ENCODE data around the gene PLCG2. TPM values are rescaled to one million over a fixed set of nuclear protein-coding genes. Genes with fewer than 3 reads are reported as not detected.
"Not testable (repeated sequence)": the region's sequence is repeated elsewhere in the genome, so short reads cannot be mapped to it uniquely, and the experiment has no call there.

PLCG2 gene
- total and polyA plus RNA-seq, 9 donors: 3.3 to 16.4 (median 5.6) TPM

DNA sequence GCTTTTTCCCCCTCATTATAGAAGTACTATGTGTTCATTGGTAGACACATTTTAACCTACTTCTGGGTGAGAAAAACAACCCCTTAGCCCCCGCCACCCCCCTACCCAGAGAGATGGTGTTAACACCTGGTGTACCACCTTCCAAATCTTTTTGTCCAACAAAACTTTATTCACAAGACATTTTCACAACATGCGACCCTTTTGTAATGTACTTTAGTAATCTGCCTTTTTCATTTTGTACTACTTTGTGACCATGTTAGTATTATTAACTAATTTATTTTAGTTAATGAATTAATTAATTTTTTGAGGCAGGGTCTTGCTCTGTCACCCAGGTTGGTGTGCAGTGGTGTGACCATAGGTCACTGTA, 20.0 kb downstream of the PLCG2 start:
- H3K36me3 ChIP-seq: no peaks in the 10 kb centered on the region
- no peak overlapping the region for H3K4me3 ChIP-seq
- H3K27me3 ChIP-seq: no peaks in the 10 kb centered on the region
- DNase-seq: no peak
- H3K9me3 ChIP-seq: no peaks in the 10 kb centered on the region
- H3K27ac ChIP-seq: no peak overlapping the region
- 57 to 70% (median 65%) methylated on average over 2 of the region's 2 CpGs for WGBS, 3 donors
- H3K4me1 ChIP-seq (ENCODE audit: insufficient read depth): no peaks in the 10 kb centered on the region
- intact Hi-C loops (cut with DNase I): no loop called here
- TF ChIP-seq POLR2A (IDR thresholded peaks at IDR 0.05): no peak
- TF ChIP-seq EP300 (IDR thresholded peaks at IDR 0.05): no peak
- TF ChIP-seq, protein P1, sequence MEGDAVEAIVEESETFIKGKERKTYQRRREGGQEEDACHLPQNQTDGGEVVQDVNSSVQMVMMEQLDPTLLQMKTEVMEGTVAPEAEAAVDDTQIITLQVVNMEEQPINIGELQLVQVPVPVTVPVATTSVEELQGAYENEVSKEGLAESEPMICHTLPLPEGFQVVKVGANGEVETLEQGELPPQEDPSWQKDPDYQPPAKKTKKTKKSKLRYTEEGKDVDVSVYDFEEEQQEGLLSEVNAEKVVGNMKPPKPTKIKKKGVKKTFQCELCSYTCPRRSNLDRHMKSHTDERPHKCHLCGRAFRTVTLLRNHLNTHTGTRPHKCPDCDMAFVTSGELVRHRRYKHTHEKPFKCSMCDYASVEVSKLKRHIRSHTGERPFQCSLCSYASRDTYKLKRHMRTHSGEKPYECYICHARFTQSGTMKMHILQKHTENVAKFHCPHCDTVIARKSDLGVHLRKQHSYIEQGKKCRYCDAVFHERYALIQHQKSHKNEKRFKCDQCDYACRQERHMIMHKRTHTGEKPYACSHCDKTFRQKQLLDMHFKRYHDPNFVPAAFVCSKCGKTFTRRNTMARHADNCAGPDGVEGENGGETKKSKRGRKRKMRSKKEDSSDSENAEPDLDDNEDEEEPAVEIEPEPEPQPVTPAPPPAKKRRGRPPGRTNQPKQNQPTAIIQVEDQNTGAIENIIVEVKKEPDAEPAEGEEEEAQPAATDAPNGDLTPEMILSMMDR (IDR thresholded peaks at IDR 0.05): no peak

DNA sequence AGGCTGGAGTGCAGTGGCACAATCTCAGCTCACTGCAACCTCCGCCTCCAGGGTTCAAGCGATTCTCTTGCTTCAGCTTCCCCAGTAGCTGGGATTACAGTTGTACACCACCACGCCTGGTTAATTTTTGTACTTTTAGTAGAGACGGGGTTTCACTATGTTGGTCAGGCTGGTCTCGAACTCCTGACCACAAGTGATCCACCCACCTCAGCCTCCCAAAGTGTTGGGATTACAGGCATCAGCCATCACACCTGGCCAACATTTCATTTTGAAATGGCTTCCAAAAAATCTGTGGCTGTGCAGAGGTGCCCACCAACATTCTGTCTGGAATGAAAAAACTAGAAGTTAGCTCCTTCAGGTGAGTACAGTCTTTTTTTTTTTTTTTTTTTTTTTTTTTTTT, 22.6 kb downstream of the PLCG2 start:
- H3K27me3 ChIP-seq; intact Hi-C loops (cut with DNase I); H3K9me3 ChIP-seq; H3K27ac ChIP-seq; H3K4me1 ChIP-seq (ENCODE audit: insufficient read depth); DNase-seq; H3K4me3 ChIP-seq; H3K36me3 ChIP-seq: not testable (repeated sequence)
- WGBS, 3 donors: 94 to 98% (median 96%) methylated on average over 5 of the region's 5 CpGs

DNA sequence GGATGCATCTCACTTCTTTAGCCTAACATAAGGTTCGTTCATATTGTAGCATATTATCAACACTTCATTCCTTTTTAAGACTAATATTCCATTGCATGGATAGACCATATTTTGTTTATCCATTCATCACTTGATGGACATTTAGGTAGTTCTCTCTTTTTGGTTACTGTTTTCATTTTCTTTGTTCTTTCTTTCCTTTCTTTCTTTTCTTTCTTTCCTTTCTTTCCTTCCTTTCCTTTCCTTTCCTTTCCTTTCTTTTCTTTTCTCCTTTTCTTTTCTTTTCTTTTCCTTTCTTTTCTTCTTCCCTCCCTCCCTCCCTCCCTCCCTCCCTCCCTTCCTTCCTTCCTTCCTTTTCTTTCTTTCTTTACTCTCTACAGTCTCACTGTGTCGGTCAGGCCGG, 24.2 kb downstream of the PLCG2 start:
- Histone ChIP-seq H3K4me1 (ENCODE audit: insufficient read depth) (no peaks in the 10 kb centered on the region), H3K9me3 (no peaks in the 10 kb centered on the region), H3K36me3 (no peaks in the 10 kb centered on the region), H3K27me3 (no peaks in the 10 kb centered on the region), H3K27ac (no peak overlapping the region), H3K4me3 (no peak overlapping the region)
- TF ChIP-seq POLR2A (IDR thresholded peaks at IDR 0.05): no peak
- TF ChIP-seq, protein P1 (IDR thresholded peaks at IDR 0.05): no peak
- TF ChIP-seq EP300 (IDR thresholded peaks at IDR 0.05): no peak
- WGBS, 3 donors: 95 to 97% (median 96%) methylated on average over 3 of the region's 3 CpGs
- no peak for DNase-seq
- intact Hi-C loops (cut with DNase I): no loop called here

DNA sequence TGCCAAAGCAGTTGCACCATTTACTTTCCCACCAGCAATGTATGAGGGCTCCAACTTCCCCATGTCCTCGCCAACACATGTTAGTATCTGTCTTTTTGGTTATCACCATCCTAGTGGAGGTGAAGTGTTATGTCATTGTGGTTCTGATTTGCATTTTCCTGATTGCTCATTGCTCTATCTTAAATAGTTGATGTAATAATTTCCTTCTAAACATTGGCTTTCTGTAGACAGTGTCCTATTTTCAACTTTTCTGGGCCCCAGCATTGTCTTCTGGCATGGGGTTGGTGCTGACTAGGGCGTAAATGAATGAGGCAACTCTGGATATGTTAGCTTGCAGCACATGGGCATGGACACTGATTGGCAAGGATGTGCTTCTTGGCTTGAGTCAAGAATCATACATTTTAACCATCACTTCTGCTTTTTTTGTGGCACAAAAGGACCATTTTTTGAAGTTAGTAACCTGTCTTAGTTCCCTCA, 25.1 kb downstream of the PLCG2 start:
- intact Hi-C loops (cut with DNase I): no loop called here
- 80 to 92% (median 88%) methylated on average over 2 of the region's 2 CpGs for WGBS, 3 donors
- Histone ChIP-seq H3K27me3 (no peaks in the 10 kb centered on the region), H3K36me3 (no peaks in the 10 kb centered on the region), H3K9me3 (no peaks in the 10 kb centered on the region), H3K27ac (no peak overlapping the region), H3K4me3 (no peak overlapping the region), H3K4me1 (ENCODE audit: insufficient read depth) (no peaks in the 10 kb centered on the region)
- no peak for DNase-seq
- TF ChIP-seq, protein P1 (IDR thresholded peaks at IDR 0.05): no peak
- no peak for TF ChIP-seq POLR2A (IDR thresholded peaks at IDR 0.05)
- no peak for TF ChIP-seq EP300 (IDR thresholded peaks at IDR 0.05)

DNA sequence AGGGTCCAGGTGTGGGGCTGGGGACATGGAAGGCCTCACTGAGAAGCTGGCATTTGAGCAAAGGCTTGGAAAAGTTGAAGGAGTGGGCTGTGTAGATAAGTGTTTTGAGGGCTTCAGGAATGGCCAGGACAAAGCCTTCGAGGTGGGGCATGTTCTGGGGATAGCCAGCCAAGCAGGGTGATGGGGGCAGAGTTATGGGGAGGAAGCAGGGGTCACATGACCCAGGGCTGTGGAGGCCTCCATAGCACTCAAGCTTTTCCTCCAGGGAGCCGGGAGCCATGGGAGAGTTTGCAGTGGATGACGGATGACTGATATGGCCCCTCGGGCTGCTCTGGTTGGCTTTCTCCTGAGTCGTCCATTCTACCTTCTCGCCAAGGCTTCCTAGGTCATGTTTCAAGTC, 27.6 kb downstream of the PLCG2 start:
- intact Hi-C loops (cut with DNase I): no loop called here
- Histone ChIP-seq H3K36me3 (no peaks in the 10 kb centered on the region), H3K27ac (no peak overlapping the region), H3K4me1 (ENCODE audit: insufficient read depth) (no peaks in the 10 kb centered on the region), H3K9me3 (no peaks in the 10 kb centered on the region), H3K27me3 (no peaks in the 10 kb centered on the region), H3K4me3 (no peak overlapping the region)
- TF ChIP-seq EP300 (IDR thresholded peaks at IDR 0.05) (no peak), POLR2A (IDR thresholded peaks at IDR 0.05) (no peak)
- TF ChIP-seq, protein P1 (IDR thresholded peaks at IDR 0.05): no peak
- no peak for DNase-seq
- 62 to 68% (median 64%) methylated on average over 6 of the region's 6 CpGs for WGBS, 3 donors

All from ovary (tissue), 9 donors.